HepG2 (cell line): Measurements from ENCODE around the gene FAM83E. TPM values are rescaled to one million over a fixed set of nuclear protein-coding genes. Genes with fewer than 3 reads are reported as not detected.

Experiments
- EEA1 ChIP-seq: sonication (generic); formaldehyde crosslinking; IDR thresholded peaks from 2 replicates; pipeline ENCODE4 v1.5.1; 2020; ENCODE audit warnings: mild to moderate bottlenecking, missing genetic modification reagents, borderline replicate concordance
- HMGA1 ChIP-seq: sonication (generic); formaldehyde crosslinking; conservative IDR thresholded peaks from 2 replicates; pipeline ENCODE4 v1.4.0; 2020; ENCODE audit warnings: missing genetic modification reagents
- JDP2 ChIP-seq: sonication (generic); formaldehyde crosslinking; IDR thresholded peaks from 2 replicates; pipeline ENCODE4 v1.8.1; 2022; ENCODE audit warnings: missing genetic modification reagents, borderline replicate concordance
- NFE2 ChIP-seq: sonication (generic); formaldehyde crosslinking; IDR thresholded peaks from 2 replicates; pipeline ENCODE4 v1.4.0; 2020; ENCODE audit warnings: missing genetic modification reagents
- RAD21 ChIP-seq: fragments of 450-650 bp; formaldehyde crosslinking; IDR thresholded peaks from 2 replicates; pipeline ENCODE4 v1.5.0; 2020; ENCODE audit warnings: mild to moderate bottlenecking
- RARA ChIP-seq: IDR thresholded peaks from 2 replicates; pipeline ENCODE4 v1.6.1; 2016; ENCODE audit warnings: missing genetic modification reagents, missing compliant biosample characterization
- SRY ChIP-seq: sonication (generic); formaldehyde crosslinking; IDR thresholded peaks from 2 replicates; pipeline ENCODE4 v1.8.0; 2022; ENCODE audit warnings: mild to moderate bottlenecking, missing genetic modification reagents
- TEAD3 ChIP-seq: optimal IDR thresholded peaks from 2 replicates; pipeline ENCODE3; 2016; ENCODE audit warnings: borderline replicate concordance
- TRAFD1 ChIP-seq: sonication (generic); formaldehyde crosslinking; IDR thresholded peaks from 2 replicates; pipeline ENCODE4 v1.5.1; 2020; ENCODE audit warnings: missing genetic modification reagents, mild to moderate bottlenecking, borderline replicate concordance
- ZBTB38 ChIP-seq: sonication (generic); formaldehyde crosslinking; IDR thresholded peaks from 2 replicates; pipeline ENCODE4 v1.5.1; 2020; ENCODE audit warnings: mild to moderate bottlenecking, missing genetic modification reagents
- ZFP90 ChIP-seq: sonication (generic); formaldehyde crosslinking; IDR thresholded peaks from 2 replicates; pipeline ENCODE4 v1.8.0; 2022; ENCODE audit warnings: missing genetic modification reagents, mild to moderate bottlenecking, inconsistent platforms, borderline replicate concordance
- ZNF280B ChIP-seq: sonication (generic); formaldehyde crosslinking; IDR thresholded peaks from 2 replicates; pipeline ENCODE4 v1.5.0; 2020; ENCODE audit warnings: missing genetic modification reagents, mild to moderate bottlenecking, borderline replicate concordance
- ZNF562 ChIP-seq: sonication (generic); formaldehyde crosslinking; IDR thresholded peaks from 2 replicates; pipeline ENCODE4 v1.8.0; 2022; ENCODE audit warnings: missing genetic modification reagents, borderline replicate concordance
- ZNF589 ChIP-seq: sonication (generic); formaldehyde crosslinking; conservative IDR thresholded peaks from 2 replicates; pipeline ENCODE4 v1.8.0; 2022; ENCODE audit warnings: mild to moderate bottlenecking, moderate library complexity, missing genetic modification reagents
- ZNF619 ChIP-seq: sonication (generic); formaldehyde crosslinking; IDR thresholded peaks from 2 replicates; pipeline ENCODE4 v1.4.0; 2020; ENCODE audit warnings: mild to moderate bottlenecking, missing genetic modification reagents
- ZNF678 ChIP-seq: sonication (generic); formaldehyde crosslinking; IDR thresholded peaks from 2 replicates; pipeline ENCODE4 v1.4.0; 2020; ENCODE audit warnings: mild to moderate bottlenecking, missing genetic modification reagents
- ZNF749 ChIP-seq: sonication (generic); formaldehyde crosslinking; IDR thresholded peaks from 2 replicates; pipeline ENCODE4 v1.8.0; 2022; ENCODE audit warnings: mild to moderate bottlenecking, missing genetic modification reagents, moderate library complexity, borderline replicate concordance
- ZNF768 ChIP-seq: sonication (generic); formaldehyde crosslinking; IDR thresholded peaks from 2 replicates; pipeline ENCODE4 v1.4.0; 2020; ENCODE audit warnings: missing genetic modification reagents
- ZNF850 ChIP-seq: sonication (generic); formaldehyde crosslinking; conservative IDR thresholded peaks from 2 replicates; pipeline ENCODE4 v1.9.0; 2021; ENCODE audit warnings: mild to moderate bottlenecking, missing genetic modification reagents
- polyA plus RNA-seq, 8 experiments: library from polyadenylated mRNA; depleted of rRNA in 3 of 8; stranded (reverse) in 7 of 8; unstranded in 1 of 8; fragments of >200 nt; fragmentation: Illumina TruSeq in 4 of 8; extraction: Trizol in 4 of 8; gene quantifications; 2 replicates each; pipeline versions ENCODE4 v1.2.1 to v1.2.3, GENCODE V29; 2011 to 2016; ENCODE audit warnings: low read depth in 4 of 8, missing spikeins in 1 of 8, mixed read lengths in 1 of 8; ENCODE audit not compliant: insufficient read depth in 1 of 8
- total RNA-seq, 5 experiments: library from RNA; depleted of rRNA; stranded (reverse); fragments of >200 nt; fragmentation: Illumina TruSeq; extraction: Trizol; gene quantifications; 2 replicates each; pipeline ENCODE4 v1.2.3, GENCODE V29; 2016; ENCODE audit warnings: low read depth in 1 of 5
- TF ChIP-seq, protein P1 (sequence below): sonication (generic); formaldehyde crosslinking; IDR thresholded peaks from 2 replicates; pipeline ENCODE4 v1.4.0; 2020; ENCODE audit warnings: mild to moderate bottlenecking, missing genetic modification reagents, borderline replicate concordance
- TF ChIP-seq, protein P2 (sequence below): sonication (generic); formaldehyde crosslinking; IDR thresholded peaks from 2 replicates; pipeline ENCODE4 v1.4.0; 2020; ENCODE audit warnings: missing genetic modification reagents, mild to moderate bottlenecking, borderline replicate concordance
- TF ChIP-seq, protein P3 (sequence below): sonication (generic); formaldehyde crosslinking; IDR thresholded peaks from 2 replicates; pipeline ENCODE4 v1.4.0; 2020; ENCODE audit warnings: missing genetic modification reagents, borderline replicate concordance

Gene FAM83E
- total and polyA plus RNA-seq, 2 of the 13 experiments (the other 11 are each of a cell fraction or from before 2014, with no cell fraction given) = 0.18 to 0.60 TPM

- TF ChIP-seq, protein P1, sequence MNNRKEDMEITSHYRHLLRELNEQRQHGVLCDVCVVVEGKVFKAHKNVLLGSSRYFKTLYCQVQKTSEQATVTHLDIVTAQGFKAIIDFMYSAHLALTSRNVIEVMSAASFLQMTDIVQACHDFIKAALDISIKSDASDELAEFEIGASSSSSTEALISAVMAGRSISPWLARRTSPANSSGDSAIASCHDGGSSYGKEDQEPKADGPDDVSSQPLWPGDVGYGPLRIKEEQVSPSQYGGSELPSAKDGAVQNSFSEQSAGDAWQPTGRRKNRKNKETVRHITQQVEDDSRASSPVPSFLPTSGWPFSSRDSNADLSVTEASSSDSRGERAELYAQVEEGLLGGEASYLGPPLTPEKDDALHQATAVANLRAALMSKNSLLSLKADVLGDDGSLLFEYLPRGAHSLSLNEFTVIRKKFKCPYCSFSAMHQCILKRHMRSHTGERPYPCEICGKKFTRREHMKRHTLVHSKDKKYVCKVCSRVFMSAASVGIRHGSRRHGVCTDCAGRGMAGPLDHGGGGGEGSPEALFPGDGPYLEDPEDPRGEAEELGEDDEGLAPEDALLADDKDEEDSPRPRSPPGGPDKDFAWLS = no peak
- TF ChIP-seq, protein P2, sequence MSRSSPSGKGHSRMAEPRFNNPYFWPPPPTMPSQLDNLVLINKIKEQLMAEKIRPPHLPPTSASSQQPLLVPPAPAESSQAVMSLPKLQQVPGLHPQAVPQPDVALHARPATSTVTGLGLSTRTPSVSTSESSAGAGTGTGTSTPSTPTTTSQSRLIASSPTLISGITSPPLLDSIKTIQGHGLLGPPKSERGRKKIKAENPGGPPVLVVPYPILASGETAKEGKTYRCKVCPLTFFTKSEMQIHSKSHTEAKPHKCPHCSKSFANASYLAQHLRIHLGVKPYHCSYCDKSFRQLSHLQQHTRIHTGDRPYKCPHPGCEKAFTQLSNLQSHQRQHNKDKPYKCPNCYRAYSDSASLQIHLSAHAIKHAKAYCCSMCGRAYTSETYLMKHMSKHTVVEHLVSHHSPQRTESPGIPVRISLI (CRISPR knock-in tag) = peak; percentile 86; the same call in 1 of the 2 replicates
- peak; percentile 61; the same call in 1 of the 2 replicates for TF ChIP-seq ZNF280B
- TF ChIP-seq ZNF749 (CRISPR knock-in tag) = peak; percentile 91
- peak; percentile 31; the same call in 1 of the 2 replicates for TF ChIP-seq ZNF768 (CRISPR knock-in tag)
- peak; percentile 45; the same call in 1 of the 2 replicates for TF ChIP-seq JDP2
- no peak; the same call in 1 of the 2 replicates for TF ChIP-seq EEA1
- TF ChIP-seq ZNF619 (CRISPR knock-in tag) = no peak
- TF ChIP-seq RAD21 (CRISPR knock-in tag) = no peak
- TF ChIP-seq, protein P3, sequence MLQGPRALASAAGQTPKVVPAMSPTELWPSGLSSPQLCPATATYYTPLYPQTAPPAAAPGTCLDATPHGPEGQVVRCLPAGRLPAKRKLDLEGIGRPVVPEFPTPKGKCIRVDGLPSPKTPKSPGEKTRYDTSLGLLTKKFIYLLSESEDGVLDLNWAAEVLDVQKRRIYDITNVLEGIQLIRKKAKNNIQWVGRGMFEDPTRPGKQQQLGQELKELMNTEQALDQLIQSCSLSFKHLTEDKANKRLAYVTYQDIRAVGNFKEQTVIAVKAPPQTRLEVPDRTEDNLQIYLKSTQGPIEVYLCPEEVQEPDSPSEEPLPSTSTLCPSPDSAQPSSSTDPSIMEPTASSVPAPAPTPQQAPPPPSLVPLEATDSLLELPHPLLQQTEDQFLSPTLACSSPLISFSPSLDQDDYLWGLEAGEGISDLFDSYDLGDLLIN (CRISPR knock-in tag) = no peak
- no peak for TF ChIP-seq NFE2
- peak; percentile 57; the same call in 1 of the 2 replicates for TF ChIP-seq ZNF678 (CRISPR knock-in tag)
- peak; percentile 77; the same call in 1 of the 2 replicates for TF ChIP-seq ZNF562
- TF ChIP-seq ZBTB38 (CRISPR knock-in tag) = 0 out of 2 replicates have a peak, but pooled peaks have one; percentile 32
- TF ChIP-seq SRY (CRISPR knock-in tag) = peak; percentile 95
- TF ChIP-seq RARA (CRISPR knock-in tag) = peak; percentile 31; the same call in 1 of the 2 replicates
- TF ChIP-seq ZNF850 (CRISPR knock-in tag) = 0 out of 2 replicates have a peak, but pooled peaks have one; percentile 51
- TF ChIP-seq TRAFD1 (CRISPR knock-in tag) = no peak
- TF ChIP-seq ZFP90 = peak; percentile 41; the same call in 1 of the 2 replicates
- TF ChIP-seq ZNF589 (CRISPR knock-in tag) = no peak; the same call in 1 of the 2 replicates
- no peak for TF ChIP-seq HMGA1 (CRISPR knock-in tag)
- TF ChIP-seq TEAD3 (CRISPR knock-in tag) = peak; percentile 40
These were observed 22.6 kb upstream of the FAM83E start (continued) for GRCh38 chr19:48637449-48637947.
